HG03571 (cell line): ENCODE measurements around the gene PLET1.

Experiments used
- ATAC-seq: cut with Tn5 transposase; IDR thresholded peaks from one replicate; pipeline ENCODE4 v1.9.1; 2021; ENCODE audit not compliant: unreplicated experiment

PLET1 gene

GRCh38 chr11:112260490-112260889, at the start of gene PLET1:
TSS of gene PLET1 (minus strand) at chr11:112260860. CDS start at chr11:112260589, 271 bp downstream.
- ATAC-seq = no peak

DNA sequence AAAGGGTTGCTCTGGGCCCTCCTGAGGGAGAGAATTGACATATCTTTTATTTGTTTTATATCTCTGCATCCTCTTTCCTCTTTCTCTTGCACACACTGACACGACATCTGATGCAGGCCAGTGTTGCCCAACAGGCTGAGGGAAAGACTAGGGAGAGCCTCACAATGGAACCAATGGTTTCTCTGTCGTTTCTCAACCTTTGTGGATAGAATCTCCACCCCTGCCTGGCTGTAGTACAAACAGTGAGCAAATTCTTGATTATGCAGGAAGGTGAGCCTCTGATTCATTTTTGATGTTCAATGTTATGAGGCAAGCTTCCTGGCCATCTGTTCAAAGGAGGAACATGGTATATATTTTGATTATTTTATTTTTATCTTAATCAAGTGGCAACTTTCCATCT, 49.8 kb upstream of the PLET1 start:
- no peak for ATAC-seq

DNA sequence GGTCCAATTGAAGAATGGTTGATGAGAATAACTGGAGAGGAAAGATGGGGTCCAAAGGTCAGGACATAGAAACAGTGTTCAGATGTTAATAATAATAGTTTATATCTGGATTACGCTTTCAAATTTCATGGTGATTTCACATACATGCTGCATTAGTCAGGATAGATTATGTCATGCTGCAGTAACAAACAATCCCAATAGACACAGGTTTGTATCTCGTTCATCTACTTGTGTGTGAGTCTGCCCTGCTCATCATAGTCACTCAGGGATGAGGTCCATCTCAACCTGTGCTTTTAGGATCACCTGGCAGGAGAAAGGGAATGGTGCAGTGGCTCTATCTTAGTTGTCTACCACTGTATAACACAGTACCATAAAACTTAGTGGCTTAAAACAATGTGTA, 48.0 kb upstream of the PLET1 start:
- no peak for ATAC-seq

DNA sequence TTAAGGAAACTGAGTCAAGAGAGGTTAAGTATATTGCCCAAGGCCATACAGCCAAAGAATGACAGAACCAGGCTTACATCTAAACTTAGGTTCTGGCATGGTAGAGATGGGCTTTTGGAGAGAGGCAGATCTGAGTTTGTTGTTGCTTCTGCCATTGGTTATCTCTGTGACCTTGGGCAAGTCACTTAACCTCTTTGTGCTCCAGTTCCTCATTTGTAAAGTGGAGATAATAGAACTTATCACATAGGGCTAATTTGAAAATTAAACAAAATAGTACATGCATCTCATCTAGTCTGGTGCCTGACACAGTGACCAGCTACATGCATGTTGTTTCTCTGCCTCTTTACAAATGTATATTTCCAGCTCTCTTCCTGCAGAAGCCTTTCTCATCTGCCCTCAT, 47.0 kb upstream of the PLET1 start:
- ATAC-seq = no peak

GRCh38 chr11:112306230-112306629, 45.6 kb upstream of the PLET1 start:
- ATAC-seq = no peak

DNA sequence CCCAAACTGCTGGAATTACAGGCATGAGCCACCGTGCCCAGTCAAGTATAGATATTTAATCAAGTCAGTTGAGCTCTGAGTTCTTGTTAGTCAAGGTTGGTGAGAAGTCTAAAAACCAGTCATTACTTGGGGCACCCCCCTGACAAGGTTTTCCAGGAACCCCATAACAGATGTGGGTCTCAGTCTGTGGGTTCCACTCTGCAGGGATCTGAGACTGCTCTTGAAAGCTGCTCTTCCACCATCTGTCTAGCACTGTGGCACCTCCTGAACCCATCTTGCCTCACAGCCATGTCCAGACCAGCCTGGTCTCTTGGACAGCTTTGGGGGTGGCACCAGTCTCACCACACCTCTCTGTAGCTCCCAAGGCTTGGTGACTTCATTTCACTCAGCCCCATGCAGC, 44.3 kb upstream of the PLET1 start:
- no peak for ATAC-seq

DNA sequence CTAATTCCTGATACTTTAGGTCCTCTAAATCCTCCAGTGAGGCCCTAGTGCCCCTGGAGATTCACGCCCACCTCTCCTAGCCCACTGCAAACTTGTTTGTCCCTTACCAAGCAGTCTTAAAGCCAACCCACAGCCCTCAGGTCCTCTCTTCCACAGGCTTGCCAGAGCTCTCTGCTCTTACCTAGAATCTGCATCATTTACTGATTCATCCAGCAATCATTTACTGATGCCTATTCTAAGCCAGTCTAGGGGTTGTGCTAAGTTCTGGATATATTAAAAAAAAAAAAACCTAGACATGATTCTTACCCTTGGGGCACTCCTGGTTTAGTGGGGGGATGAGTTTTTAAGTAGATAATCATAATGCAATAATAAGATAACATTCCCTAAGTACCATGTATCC, 43.0 kb upstream of the PLET1 start:
- ATAC-seq = no peak

- ATAC-seq = no peak
These were observed 41.7 kb upstream of the PLET1 start for GRCh38 chr11:112302226-112302868.

GRCh38 chr11:112300094-112300786, 39.6 kb upstream of the PLET1 start:
- no peak for ATAC-seq

DNA sequence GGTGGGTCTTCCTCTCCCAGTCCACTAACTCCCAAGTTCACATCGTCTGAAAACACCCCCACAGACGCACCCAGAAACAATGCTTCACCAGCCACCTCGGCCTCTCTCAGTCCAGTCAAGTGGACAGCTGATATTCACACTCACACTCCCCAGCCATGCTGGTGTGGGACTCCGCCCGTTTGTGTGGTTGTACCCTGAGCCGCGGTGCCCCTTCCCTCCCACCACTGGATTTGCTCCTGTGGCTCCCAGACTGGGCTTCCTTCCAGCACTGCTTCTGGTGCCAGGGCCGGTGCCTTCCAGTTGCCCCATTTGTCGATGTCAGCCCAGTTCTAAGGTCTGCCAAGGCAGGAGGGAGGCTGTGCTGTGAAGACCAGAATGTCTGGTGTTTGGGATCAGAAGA, 37.9 kb upstream of the PLET1 start:
- no peak for ATAC-seq

DNA sequence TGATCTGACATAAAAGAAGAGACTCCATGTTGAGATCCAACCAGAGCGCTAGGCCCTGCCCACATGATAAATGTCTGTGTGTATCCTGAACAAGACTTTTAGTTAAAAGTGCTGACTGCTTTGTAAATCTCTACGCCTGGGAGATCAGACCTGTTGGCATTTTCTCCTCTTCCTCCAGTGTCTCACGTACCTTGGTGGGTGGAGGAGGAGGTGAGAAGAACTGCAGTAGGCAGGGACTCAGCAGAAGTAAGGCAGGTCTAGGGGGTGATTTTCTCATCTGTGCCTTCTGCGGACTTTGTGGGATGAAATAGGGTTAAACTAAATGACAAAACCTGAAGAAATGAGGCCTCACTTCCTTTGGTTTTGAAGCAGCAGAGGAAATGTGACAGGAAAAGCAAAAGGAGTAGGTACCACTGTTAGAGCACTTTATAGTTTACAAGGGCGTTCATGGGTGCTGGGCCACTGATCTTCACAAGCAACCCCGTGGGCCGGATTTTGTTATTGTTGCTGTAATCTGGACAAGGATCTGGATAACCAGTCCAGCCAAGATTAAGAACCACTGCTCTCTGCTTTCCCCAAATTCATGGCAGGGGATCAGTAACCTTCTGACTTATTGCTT, 36.7 kb upstream of the PLET1 start:
- no peak for ATAC-seq

DNA sequence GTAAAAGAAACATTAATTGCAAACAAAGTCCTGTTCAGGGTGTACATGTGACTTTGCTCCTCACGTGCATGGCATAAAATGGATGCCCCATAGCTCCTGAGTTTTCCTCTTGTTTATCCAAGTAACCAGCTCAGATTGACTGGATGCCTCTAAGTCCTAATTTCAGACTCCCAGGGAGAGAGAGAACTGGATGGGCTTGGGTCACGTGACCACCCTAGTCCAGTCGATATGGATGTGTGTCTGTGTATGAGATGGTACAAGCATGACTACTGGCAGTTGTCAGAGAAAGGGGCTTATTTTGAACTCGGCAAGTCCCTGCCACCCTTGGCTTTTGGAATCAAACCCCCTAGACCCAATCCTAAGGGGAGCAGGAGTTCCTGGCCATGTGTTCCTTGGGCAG, 35.4 kb upstream of the PLET1 start:
- ATAC-seq = no peak

DNA sequence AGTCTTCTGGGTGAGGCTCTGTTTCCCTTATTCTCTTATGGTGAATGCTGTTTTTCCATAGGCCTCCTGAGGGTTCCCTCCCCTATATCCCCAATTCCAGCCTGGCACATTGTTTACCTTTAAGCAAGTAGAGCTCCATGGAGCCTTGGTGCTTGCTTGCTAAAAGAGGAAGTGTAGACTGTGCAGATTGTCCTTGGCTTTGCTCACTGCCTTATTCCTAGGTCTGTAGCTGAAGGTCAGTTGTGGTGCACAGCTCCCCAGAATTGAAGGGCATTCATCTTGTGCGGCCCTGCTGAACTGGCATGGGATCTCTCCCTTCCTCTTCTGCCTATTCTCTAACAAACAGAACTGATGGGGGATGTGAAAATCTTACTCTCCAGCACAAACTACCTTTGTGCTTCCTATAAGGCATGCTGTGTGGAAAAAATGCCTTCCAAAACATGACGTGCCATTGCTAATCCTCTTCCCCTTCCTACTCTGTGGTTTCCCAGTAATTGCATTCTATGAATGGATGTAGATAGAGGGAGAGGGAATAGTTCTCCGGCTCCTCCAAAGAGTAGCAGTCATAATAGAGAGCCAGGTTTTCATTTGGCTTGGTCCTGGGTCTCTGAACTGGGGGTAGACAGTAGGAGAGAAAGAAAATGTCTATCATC, 34.2 kb upstream of the PLET1 start:
- no peak for ATAC-seq

DNA sequence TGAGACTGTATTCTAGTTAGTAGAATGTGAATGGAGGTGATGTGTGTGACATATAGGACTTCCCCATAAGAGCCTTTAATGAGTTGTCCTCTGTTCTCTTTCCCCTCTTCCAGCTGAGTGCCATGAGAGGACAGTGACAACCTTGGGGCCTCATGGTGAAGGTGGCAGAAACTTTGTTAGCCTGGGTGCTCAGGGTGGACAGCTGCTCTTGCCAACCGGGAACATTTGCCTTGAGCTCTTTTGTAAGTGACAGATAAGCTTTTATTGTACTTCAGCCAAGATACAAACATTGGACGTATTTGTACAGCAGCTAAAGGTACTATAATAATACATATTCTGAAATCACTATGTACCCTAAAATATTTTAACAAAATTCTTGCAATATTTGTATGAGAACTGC, 33.0 kb upstream of the PLET1 start:
- no peak for ATAC-seq

- ATAC-seq = no peak
These were observed 32.2 kb upstream of the PLET1 start for GRCh38 chr11:112292785-112293407.

GRCh38 chr11:112292188-112292587, 31.5 kb upstream of the PLET1 start:
- ATAC-seq = no peak

DNA sequence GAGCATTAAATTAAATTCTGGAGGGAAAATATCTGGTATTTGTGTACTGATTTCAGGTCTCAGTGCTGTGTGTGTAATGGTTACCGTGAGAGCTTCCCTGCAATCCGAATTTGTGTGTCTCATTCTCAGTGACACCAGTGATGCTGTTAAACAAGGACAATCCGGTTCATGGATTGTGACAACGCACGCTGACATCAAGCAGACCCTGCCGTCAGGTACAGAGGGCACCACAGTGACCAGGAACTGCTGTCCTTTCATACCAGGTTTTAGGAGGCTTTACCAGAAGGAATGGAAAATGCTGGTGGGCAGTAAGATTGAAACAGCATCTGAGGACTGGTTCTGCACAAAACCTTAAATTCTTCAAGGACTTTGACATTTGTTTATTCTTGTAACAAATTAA, 30.5 kb upstream of the PLET1 start:
- no peak for ATAC-seq

DNA sequence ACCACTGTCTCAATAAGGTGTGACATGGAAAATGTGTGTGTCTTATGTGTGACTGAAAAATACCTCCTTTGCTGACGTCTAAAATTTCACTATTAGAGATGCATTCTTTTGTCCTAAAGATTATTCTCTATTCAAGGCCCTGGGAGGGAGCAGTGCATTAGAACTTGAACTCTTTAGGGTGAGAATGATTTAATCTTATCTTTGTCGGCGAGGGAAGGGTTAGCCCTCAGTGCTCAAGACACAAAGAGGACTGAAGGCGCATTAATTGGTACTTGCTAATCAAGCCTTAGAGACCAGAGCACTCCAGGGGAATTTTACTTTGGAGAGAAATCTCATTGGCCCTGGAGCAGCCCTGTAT, 29.8 kb upstream of the PLET1 start:
- ATAC-seq = no peak

DNA sequence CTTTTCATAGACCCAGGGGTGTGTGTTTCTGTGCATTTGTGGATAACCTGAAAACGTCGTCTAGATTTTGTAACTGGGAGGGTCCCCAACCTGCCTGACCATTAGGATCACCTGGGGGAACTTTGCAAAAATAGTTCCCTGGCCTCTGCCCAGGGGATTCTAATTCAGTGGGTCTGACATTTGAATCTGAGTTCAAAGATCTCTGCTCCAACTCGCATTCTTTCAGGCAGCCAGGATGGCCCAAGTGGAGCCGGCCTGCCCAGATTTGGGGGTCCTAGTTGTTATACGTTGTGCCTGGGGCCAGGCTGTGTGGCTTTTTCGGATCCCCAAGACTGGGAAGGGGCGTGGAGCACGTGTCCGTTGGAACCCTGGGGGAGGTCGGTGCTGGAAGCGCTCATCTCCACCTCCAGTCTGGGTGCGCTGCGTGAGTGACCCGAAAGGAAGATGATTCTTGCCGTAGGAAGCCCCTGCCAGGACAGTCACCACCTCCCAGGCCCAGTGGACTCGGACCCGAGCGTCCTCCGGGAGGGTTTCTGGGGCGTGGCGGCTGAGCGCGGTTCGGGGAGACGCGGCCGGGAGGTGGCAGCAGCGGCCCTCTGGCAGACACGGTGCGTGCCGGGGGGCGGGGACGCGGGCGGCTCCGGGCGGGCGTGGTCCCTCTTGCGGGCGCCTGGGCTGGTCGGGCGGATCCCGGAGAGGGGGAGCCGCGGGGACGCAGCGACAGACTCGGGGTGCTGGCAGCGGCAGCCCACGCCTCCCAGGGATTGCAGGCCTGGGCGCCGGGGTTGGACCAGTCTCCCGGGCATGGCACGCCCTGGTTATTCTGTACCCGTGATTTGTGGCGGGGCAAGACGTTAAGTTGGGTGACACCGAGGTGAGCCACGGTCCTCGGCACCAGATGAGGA, 29.2 kb upstream of the PLET1 start:
- ATAC-seq = peak; percentile 95

GRCh38 chr11:112288021-112288420, 27.4 kb upstream of the PLET1 start:
- ATAC-seq = no peak
